HG03135 (cell line): ENCODE results near the gene IRAG1.
"Not testable (repeated sequence)": the region's sequence is repeated elsewhere in the genome, so short reads cannot be mapped to it uniquely, and the experiment has no call there.

Source experiments
- ATAC-seq: cut with Tn5 transposase; IDR thresholded peaks from one replicate; pipeline ENCODE4 v1.9.1; 2021; ENCODE audit warnings: mild to moderate bottlenecking, moderate library complexity; ENCODE audit not compliant: unreplicated experiment

The IRAG1 gene

DNA sequence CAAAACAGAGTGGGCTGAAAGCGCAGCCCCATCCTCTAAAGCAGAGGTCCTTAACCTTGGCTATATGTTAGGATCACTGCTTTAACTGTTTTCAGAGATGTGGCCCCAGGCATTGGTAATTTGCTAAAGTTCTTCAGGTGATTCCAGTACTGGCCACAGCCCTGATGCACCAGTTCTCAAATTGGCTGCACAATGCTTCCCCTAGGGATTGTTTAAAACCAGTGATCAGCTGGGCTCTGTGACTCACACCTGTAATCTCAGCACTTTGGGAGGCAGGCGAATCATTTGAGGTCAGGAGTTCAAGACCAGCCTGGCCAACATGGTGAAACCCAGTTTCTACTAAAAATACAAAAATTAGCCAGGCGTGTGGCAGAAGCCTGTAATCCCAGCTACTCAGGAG, 8.4 kb upstream of the IRAG1 start:
- no peak for ATAC-seq

DNA sequence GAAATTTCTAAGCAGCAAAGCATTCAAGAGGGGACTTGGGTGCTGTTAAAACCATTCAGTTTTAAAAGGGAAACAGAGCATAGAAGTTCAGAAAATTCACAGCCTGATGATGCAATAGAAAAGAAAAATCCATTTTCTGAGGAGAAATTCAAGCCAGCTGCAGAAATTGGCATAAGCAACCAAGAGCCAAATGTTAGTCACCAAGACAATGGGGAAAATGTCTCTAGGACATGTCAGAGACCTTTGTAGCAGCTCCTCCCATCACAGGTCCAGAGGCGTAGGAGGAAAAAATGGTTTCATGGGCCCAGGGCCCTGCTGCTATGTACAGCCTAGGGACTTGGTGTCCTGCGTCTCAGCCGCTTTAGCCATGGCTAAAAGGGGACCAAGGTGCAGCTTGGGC, 5.5 kb upstream of the IRAG1 start:
- no peak for ATAC-seq

DNA sequence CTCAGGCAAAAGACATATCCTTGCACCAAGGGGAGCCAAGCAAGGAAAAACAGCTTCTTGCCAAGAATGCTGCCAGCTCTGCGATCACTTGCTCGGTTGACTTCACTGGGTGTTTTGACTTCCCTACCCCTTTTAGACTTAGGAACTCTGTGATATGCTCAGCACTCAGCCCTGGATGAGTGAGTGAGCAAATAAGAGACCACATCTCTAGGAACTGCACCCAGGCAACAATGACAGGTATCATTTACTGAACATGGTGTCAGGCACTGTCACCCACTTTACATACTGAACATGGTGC, 3.7 kb upstream of the IRAG1 start:
- ATAC-seq, result no peak

DNA sequence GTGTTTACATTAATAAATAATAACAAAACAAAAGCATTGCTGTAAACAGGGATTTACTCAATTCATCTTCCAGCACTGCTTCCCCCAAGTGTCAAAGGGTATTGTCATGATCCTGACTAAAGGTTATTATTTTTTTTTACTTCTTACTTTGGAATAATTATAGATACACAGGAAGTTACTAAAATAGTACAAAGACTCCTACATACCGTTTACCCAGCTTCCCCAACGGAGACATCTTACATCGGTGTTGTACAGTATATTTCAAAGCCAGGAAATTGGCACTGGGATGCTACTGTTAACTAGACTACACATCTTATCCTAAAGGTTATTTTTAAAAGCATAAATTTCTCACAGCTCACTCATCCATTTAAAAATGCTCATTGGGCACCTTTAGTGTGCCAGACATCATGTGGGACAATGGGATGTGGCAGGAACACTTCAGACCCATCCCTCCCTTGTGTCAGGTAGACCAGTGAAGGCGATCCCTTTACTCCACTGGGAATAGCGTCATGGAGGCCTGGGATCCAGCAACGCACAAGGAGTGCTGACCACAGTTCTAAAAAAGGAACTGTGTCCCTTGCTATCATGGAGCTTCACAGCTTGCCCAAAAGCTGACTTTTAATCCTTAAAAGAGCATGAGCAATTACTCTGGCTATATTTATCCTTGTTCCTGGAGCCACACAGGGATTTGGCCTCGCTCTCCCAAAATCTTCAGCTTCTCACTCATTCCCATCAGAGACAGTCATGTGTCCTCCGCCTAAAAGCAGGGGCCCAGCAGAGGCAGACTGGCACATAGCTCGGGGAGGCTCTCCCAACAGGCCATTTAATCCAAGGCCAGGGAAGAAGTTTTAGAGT, 3.1 kb upstream of the IRAG1 start:
- no peak for ATAC-seq

DNA sequence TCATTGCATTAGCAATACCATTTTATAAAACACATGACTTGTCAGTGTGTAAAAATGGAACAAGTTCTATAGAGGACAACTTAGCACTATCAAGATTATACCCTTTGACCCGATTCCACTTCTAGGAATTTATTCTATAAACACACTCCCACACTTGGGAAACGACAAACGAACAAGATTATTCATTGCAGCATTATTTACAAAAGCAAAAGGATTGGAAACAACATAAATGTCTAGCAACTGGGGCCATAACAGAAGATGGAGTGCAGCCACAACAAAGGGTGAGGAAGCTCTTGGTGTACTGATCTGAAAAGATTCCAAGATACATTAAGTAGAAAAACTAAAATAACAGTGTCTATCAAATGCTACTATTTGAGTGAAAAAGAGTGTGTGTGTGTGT, 2.3 kb upstream of the IRAG1 start:
- no peak for ATAC-seq

DNA sequence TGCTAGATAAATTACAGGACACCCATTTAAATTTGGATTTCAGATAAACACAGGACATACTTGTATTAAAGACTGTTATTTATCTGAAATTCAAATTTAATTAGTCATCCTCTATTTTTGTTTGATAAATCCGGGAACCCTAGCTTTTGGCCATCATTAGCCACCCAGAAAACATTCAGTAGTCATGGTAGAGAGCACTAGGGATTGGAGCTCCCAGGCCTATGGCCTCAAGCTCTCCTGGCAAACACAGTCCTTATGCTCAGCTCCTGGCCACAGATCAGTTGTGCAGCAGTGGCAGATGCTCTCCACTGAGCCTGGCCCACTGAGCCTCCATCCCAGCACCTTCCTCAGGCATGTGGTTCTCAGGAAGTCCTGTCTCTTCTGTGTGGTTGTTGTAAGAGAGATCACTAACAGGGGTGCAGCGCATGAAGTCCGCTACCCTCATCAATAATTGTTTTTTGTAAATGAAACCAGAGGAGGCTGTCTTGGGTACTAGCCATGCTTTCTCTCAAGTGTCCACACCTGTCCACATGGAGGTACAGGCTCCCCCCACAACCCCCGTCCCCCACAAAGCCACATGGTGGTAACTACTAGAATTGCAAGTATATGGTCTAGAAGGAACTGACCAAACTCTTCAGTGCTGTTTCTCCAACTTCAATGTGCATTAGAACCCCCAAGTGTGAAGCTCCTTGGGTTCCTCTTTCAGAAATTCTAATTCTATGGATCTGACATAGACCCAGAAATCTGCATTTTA, 1.1 kb upstream of the IRAG1 start:
- no peak for ATAC-seq

DNA sequence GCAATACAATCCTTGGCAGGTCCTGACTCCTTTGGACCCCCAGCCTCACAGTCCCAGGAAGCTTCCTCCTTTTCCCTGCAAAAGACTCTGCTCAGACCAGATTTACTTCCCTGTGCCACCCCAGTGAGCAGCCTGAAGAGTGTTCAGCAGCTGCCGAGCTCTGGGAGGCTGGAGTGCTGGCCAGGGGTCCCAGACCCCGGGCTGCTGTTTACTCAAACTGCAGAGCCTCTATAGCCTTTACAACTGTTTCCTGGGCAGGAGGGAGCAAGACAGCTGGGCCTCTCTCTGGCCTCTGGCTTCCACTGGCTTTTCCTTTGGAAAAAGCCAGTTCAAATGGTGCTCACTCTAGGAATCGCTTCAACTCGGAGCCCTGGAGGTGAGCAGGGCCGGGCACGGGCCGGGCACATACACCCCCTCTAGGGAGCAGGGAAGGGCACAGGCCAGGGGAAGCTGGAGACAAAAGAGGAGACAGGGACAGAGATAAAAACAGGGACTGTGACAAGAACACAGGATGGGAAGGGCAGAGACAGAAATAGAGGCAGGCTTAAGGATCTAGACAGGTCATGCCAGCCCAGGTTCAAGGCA, 932 bp downstream of the IRAG1 start:
- no peak for ATAC-seq

DNA sequence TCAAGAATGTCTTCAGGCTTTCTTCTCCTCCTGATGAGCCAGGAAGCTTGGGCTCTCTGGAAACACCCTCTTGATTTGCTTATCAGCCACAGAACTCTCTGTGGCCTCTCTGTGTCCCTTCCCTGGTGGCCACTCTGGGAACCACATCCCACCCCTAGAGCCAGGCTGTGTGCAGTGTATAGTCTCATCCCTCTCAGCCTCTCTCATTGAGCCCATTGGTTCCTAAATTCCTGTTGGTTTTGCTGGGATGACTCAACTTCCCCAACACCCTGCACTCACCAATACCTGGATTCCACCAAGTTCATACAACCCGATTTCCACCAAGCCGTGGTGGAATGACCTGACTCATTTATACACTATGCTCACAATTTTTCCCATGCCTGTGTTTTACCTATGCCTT, 5.2 kb downstream of the IRAG1 start:
- ATAC-seq, result no peak

DNA sequence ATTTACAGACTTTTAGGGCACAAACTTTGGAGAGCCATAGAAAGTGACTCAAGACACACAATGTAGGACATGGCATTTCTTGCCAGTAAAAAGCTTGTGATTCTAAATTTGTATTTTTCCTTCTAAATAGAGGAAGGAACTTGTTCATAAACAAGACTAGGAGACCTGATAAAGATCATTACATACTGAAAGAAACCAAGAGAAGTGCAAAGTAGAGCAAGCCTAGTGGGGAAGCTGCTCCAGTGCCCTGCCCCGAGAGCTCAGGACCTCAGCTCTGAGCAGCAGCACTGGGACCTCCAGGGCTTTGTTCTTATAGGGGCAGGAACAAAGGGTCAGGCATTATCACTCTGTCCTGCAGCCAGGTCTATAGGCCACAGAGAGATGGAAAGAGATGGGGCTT, 7.2 kb downstream of the IRAG1 start:
- no peak for ATAC-seq

DNA sequence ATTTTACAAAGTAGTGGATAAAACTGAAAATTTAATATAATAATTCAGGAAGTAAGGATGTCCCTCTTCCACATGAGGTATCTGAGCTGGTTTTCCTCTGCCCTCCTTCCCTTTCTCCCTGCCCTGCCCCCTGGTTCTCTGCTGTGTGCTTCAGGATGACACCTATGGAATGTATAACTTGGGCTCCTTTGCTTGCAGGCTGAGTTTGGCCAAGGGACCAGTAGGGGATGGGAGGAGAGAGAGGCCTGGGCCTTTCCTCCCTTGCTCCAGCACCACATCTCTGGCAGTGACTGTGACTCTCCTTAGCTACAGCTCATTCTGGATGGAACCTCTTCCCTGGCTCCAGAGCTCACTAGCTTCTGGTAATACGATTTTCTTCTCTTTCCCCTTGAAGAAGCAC, 10.1 kb downstream of the IRAG1 start:
- ATAC-seq, result no peak

DNA sequence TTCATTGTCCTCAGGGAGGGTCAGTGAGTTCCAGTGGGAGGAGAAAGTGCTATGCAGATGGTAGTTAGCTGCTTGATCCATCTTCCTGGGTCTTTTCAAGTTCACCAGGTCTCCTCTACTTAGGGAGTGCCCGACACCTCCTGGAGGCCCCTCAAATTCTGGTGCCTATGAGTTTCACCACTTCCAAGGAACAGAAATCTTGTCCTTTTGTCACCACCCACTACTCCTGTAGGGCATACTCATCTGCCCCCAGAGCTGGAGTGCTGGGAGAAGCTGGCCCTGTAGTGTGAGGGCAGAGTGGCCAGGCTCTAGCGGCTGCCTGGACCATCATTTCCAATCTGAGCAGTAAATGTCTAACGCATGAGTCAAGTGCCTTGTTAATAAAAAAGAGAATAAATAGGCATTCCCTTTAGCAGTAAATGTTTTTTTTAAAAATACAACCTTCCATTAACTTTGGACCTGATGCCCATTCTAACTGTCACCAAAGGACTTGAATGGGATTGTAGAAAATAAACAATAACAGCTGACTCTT, 12.5 kb downstream of the IRAG1 start:
- no peak for ATAC-seq

DNA sequence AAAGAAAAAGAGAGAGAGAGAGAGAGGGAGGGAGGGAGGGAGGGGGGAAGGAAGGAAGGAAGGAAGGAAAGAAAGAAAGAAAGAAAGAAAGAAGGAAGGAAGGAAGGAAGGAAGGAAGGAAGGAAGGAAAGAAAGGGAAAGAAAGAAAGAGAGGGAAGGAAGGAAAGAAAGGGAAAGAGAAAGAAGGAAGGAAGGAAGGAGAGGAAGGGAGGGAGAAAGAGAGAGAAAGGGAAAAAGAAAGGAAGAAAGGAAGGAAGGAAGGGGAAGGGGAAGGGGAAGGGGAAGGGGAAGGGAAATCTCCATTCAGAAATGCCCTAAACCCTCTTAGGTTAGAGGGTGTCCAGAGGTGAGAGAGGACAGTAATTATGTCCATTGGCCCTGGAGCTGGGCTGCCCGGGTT, 13.3 kb downstream of the IRAG1 start:
- ATAC-seq, result not testable (repeated sequence)

DNA sequence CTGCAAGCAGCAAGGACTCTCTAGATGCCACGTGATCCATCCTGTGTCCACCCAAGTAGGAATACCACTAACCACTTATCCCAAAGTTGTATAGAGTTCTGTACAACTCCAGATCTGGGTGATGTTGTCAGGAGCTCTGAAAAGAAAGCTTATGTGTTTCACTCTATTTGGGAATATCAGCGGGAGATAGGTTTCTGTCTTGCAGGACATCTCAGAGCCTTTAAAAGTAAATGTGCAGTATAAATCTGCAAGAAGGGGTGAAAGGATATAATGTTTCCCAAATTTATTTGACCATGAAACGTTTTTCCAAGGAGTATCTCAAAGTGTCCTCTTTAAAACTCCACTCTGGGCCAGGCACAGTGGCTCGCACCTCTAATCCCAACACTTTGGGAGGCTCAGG, 13.9 kb downstream of the IRAG1 start:
- no peak for ATAC-seq

DNA sequence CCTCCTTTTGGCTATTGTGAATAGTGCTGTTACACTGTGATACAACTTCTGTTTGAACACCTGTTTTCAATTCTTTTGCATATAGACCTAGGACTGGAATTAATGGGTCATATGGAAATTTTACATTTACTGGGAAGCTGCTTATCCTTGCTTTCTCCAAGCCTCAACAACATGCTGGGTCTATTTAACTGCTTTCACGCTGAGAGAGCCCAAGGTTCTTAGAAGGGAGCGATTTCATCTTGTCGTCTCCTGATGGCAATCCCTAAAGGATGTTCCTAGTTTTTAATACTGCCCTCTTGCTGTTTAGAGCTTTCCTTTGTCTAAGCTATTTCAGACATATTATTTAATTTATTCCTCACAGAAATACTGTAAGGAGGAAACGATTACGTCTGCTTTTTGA, 15.5 kb downstream of the IRAG1 start:
- no peak for ATAC-seq

DNA sequence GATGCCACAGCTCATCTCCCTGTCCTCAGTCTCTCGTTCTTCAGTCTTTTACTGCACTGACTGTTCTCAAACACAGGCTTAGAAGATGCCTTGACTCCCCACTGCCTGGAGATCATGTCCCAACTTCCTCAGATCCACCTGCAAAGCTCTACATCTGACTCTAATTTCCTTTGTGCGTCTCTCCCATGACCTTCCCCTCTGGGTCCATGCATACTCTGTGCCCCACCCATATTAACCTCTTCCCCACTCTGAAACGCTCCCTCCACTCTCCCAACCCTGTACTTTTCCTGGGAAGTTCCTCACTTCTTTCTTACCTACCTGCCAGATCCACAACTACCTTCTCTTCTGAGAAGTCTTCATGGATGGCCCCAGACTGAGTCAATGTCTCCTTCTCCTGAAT, 16.6 kb downstream of the IRAG1 start:
- no peak for ATAC-seq

DNA sequence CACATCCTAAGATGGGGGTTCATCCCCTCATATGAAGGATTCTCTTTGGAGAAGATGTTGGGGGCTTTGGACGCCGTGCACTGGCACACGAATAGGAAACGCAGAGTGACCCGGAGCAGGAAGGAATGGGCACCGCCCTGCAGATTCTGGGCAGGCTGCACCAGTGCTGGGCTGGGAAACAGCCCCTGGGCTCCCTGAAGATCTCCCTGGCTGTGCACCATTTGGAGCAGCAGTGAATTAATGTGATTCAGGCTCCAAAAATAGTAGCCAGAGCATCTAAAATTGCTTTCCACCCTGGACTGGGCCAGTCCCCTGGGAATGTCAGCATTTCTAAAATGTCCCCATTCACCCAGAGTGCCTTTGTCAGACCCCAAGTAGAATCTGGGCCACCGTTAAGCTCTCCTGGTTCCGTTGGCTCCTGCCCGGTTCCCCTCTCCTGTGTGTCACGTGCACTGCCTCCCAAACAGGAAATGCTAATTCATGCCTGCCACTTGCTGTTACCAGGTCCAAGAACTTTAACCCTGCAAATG, 18.6 kb downstream of the IRAG1 start:
- ATAC-seq, result no peak

DNA sequence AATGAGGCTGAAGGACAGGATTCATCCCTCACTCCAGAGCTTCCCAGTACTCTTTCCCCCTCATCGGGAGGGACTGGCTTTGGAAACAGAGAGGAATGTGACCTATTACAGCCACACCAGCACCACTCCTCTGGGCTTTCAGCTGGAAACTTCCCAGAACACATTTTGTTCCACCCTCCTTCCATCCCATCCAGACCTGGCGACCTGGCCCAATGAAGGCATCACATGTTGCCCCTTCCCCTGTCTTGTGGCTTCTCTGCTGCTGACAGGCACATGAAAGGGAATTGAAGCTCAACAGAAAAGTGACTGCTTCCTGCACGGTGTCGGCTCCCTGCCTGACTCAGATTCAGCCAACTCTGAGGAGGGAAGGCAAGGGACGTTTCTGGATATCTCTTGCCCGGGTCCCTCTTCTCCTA, 19.1 kb downstream of the IRAG1 start:
- ATAC-seq, result no peak

DNA sequence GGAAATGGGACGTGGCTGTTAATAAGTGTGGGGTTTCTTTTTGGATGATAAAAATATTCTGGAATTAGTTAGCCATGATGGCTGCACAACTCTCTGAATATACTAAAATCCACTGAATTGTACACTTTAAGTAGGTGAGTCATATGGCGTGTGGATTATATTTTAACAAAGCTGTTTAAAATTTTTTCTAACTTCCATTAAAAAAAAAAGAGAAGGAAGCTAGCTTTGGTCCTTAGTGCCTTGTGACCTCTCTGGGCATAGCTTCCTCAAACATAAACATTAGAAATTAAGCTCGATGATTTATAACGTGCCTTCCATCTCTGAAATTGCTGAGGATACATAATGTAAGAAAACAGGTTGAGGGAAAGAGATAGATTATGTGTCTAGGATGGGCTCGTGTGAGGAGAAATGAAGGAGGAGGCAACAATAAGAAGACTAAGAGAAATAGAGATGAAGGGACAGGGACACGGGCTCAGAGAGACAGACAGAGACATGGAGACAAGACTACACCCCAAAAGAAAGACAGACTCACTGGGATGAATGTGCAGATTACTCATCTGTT, 20.0 kb downstream of the IRAG1 start:
- ATAC-seq, result no peak

DNA sequence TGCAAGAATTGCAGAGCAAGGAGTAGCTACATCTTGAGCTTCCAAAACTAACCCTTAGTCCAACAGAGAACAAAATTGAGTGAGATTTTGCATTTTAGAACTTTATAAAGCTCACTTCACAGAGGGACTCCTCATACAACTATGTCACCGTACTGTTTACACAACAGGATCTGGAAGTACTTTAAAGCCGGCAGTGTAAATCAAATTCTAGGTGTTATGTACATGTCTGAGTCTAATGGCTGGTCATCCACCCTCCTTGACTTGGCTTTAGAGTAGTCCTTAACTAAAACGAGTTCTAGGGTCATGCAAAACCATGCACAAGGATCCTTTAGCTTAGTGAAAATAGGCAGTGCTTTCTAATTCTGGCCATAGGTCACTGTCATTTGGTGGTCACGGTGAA, 23.5 kb downstream of the IRAG1 start:
- no peak for ATAC-seq

DNA sequence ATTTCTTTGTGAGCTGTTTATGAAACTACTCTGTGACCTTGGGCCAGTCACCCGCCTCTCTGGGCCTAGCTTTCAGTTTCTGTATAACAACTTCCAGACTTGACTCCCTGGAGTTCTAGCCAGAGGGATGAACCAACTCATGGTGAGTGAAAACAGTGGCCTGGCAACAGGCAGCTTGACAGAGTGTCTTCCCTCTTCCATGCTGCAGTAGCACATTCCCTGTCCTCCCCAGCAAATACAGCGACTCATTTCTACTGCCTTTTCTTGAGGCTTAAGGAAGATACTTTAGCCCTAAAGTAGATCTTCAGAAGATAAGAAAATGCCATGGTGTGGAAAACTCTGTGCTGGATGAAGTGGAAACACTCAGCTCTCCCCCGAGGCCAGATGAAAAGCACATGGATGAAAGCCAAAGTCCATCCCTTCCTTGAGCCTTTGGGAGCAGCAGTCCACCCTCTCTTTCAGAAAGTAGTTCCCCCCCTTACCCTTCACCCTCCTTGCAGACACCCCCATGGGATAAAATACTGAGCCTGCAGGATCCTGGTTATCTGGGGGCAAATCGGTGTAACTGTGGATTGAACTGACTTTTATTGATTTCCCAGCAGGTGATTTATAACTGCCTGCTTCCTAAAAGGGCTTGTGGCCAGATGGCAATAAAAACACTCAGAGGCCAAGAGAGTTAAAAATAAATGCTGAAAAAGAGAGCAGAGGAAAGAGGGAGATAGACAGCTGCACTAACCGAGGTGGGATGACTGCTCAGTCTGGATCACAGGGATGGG, 24.1 kb downstream of the IRAG1 start:
- ATAC-seq, result no peak

DNA sequence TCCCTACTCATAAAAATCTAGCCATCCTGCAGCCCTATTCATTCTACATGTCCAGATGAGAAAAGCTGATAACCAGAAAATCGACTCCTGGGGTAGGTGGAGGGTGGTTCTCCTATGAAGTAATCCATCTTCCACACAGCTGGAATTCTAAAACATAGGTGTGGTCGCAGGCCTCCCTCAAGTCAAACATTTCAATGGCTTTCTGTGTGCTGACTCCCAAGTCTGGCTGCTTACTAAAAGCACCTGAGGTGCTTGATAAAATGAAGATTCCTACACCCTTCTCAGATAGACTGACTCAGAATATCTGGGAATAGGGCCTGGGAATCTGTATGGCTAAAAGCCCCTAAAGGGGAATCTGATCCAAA, 26.1 kb downstream of the IRAG1 start:
- no peak for ATAC-seq
